HG03280 (cell line): ENCODE results near the gene RIPOR1.

Experiments
- ATAC-seq: cut with Tn5 transposase; IDR thresholded peaks from one replicate; pipeline ENCODE4 v1.9.1; 2021; ENCODE audit warnings: mild to moderate bottlenecking, moderate library complexity; ENCODE audit not compliant: unreplicated experiment

Gene RIPOR1

DNA sequence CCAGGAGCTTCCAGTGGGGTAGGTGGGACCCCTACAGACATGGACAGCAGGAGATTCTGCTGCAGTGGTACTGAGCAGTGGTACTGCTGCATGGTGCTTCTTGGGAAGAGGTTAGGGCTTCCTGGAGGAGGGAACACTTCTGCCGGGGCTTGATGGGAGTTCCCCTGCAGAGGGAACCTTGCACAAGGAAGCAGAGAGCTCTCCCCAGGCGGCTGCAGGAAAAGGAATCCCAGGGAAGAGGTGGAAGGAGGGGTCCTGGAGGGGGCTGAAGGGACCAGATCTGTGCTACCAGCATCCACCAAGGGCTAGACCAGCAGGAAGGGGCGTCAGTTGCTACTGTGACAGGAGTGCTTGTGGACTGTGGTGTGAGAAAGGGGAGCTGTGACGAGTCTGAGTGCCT lies 10.6 kb downstream of the RIPOR1 start:
- no peak for ATAC-seq

DNA sequence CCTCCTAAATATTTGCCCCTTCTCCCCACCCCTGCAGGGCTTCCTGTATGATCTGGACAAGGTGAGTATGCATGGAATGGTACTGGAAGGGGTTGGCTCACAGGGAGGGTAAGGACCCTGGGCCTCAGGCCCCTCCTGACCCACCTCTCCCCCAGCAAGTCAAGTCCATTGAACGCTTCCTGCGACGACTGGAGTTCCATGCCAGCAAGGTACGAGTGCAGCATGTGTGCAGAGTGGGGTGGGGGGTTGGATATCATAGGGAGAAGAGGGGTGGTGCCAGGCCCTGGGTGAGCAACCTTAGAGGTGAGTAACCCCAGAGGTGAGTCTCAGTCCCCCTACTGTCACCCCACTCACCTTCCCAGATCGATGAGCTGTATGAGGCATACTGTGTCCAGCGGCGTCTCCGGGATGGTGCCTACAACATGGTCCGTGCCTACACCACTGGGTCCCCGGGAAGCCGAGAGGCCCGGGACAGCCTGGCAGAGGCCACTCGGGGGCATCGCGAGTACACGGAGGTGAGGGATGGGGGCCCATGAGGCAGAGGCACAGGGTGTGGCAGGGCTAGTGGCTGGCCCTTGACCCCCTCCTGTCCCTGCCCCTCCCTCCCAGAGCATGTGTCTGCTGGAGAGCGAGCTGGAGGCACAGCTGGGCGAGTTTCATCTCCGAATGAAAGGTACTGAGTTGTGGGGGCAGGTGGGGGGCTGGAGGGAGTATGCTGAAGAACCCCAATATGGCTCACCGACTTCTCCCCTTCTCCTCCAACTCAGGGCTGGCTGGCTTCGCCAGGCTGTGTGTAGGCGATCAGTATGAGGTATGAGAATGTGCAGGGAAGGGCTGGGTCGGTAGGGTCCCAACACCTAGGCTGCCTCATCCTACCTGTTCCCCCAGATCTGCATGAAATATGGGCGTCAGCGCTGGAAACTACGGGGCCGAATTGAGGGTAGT lies 11.3 kb downstream of the RIPOR1 start:
- no peak for ATAC-seq

DNA sequence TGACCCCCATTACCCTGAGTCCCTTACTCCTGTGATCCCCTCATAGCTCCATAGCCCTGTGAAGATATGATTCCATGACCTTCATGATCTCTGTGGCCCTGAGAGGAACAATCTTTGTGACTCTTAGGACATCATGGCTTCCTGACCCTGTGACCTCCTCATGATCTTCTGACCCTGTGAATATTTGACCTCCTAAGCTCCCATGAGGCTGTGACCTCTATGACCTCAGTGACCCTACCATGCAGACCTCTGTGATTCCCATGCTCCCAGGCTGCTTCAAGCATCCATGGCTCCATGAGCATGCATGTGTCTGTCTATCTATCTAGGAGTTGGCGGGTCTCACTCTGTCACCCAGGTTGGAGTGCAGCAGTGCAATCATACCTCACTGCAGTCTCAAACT lies 12.1 kb downstream of the RIPOR1 start:
- no peak for ATAC-seq

DNA sequence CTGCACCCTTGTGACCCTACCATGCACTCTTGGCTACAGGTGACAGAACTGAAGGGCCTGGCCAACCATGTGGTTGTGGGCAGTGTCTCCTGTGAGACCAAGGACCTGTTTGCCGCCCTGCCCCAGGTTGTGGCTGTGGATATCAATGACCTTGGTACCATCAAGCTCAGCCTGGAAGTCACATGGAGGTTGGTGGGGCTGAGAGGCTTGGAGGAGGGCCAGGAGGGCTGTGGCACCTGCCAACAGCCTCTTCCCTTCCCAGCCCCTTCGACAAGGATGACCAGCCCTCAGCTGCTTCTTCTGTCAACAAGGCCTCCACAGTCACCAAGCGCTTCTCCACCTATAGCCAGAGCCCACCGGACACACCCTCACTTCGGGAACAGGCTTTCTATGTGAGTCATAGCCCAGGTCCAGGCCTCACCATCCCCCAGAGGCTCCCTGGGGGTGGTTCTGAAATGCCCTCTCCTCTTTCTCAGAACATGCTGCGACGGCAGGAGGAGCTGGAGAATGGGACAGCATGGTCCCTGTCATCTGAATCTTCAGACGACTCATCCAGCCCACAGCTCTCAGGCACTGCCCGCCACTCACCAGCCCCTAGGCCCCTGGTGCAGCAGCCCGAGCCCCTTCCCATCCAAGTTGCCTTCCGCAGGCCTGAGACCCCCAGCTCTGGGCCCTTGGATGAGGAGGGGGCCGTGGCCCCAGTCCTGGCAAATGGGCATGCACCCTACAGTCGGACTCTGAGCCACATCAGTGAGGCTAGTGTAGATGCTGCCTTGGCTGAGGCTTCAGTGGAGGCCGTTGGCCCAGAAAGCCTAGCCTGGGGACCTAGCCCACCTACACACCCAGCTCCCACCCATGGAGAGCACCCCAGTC lies 13.0 kb downstream of the RIPOR1 start:
- ATAC-seq: no peak

DNA sequence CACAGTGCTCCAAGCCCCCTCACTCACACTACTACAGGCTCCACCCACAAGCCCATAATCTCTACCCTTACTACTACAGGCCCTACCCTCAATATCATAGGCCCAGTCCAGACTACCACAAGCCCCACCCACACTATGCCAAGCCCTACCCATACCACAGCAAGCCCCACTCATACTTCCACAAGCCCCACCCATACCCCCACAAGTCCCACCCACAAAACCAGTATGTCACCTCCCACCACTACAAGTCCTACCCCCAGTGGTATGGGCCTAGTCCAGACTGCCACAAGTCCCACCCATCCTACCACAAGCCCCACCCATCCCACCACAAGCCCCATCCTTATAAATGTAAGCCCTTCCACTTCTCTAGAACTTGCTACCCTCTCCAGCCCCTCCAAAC lies 13.8 kb downstream of the RIPOR1 start:
- ATAC-seq: peak; percentile 47

DNA sequence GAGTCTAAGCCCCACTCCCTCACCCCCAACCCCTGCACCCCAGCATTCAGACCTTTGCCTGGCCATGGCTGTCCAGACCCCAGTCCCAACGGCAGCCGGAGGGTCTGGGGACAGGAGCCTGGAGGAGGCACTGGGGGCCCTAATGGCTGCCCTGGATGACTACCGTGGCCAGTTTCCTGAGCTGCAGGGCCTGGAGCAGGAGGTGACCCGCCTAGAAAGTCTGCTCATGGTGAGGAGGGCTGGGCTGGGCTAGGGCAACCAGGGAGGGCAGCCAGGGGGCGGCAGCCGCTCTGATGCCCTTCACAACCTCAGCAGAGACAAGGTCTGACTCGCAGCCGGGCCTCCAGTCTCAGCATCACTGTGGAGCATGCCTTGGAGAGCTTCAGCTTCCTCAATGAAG lies 14.4 kb downstream of the RIPOR1 start:
- ATAC-seq: no peak

DNA sequence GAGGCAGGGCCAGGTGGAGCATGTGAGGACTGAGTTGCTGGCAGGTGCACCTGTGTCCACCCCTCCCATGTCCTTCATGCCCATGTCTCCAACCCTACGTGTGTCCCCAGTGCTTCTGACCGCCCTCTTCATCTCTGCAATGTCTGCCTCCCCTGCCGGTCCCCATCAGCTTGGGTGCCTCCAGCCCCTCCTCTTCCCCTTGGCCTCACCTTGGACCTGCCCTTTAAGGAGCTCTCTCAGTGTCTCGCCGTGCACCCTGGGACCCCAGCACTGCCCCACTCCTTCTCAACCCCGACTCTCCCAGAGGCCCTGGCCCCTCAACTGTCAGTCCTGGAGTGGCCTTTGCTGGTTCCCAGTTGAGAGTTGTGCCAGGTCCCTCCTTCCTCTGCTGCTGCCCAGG lies 15.0 kb downstream of the RIPOR1 start:
- no peak for ATAC-seq

DNA sequence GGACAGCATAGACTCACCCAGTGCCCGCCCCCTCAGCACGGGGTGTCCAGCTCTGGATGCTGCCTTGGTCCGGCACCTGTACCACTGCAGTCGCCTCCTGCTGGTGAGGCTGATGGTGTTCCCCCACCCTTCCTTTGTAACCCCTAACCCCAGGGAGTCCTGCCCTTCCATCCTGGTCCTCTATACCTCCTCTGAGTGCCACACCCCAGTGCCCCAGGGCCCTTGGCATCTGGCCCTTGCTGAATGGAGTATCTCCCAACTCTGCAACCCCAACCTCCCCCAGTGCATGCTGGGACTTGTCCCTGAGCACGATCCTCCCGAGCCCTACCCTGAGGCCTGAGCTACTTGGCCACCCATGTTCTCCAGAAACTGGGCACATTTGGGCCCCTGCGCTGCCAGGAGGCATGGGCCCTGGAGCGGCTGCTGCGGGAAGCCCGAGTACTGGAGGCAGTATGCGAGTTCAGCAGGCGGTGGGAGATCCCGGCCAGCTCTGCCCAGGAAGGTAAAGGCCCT lies 15.8 kb downstream of the RIPOR1 start:
- ATAC-seq: no peak

DNA sequence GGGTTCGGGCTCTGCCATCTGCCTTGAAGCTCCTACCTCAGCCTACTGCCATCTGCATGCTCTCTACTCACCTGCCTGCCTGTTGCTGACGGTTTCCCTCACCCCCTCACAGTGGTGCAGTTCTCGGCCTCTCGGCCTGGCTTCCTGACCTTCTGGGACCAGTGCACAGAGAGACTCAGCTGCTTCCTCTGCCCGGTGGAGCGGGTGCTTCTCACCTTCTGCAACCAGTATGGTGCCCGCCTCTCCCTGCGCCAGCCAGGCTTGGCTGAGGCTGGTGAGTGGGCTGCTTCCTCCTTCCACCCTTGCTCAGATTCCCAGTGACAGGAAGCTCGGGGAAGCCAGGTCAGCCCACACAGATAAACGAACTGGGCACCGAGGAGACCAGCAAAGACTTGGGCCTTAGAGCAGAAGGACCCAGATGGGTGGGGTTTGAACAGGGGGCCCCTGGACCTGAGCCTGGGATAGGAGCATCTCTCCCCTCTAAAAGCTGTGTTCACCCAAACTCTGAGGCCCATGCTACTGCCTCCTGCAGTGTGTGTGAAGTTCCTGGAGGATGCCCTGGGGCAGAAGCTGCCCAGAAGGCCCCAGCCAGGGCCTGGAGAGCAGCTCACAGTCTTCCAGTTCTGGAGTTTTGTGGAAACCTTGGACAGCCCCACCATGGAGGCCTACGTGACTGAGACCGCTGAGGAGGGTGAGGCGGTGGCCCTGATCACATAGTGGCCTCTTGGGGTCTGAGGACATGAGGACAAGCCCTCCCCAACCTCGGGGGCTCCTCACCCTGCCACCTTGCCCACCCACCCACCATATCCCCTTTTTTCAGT lies 16.4 kb downstream of the RIPOR1 start:
- no peak for ATAC-seq

DNA sequence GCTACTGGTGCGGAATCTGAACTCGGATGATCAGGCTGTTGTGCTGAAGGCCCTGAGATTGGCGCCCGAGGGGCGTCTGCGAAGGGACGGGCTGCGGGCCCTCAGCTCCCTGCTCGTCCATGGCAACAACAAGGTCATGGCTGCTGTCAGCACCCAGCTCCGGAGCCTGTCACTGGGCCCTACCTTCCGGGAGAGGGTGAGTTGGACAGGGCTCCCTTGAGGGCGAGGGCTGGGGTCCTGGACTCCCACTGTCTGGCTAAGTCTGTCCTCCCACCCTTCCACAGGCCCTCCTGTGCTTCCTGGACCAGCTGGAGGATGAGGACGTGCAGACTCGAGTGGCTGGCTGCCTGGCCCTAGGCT lies 17.0 kb downstream of the RIPOR1 start:
- no peak for ATAC-seq

DNA sequence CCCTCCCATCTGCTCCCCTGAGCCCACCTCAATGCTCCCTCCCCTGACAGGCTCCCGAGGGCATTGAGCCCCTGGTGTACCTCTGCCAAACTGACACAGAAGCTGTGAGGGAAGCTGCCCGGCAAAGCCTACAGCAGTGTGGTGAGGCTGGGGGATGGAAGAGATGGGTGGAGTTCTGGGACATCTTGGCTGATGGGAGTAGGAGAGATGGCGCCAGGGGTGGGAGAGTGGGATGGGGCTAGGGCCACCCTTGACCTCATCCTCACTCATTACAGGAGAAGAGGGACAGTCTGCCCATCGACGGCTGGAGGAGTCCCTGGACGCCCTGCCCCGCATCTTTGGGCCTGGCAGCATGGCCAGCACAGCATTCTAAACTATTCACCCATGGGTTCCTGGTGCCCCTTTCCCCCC lies 17.5 kb downstream of the RIPOR1 start:
- no peak for ATAC-seq

DNA sequence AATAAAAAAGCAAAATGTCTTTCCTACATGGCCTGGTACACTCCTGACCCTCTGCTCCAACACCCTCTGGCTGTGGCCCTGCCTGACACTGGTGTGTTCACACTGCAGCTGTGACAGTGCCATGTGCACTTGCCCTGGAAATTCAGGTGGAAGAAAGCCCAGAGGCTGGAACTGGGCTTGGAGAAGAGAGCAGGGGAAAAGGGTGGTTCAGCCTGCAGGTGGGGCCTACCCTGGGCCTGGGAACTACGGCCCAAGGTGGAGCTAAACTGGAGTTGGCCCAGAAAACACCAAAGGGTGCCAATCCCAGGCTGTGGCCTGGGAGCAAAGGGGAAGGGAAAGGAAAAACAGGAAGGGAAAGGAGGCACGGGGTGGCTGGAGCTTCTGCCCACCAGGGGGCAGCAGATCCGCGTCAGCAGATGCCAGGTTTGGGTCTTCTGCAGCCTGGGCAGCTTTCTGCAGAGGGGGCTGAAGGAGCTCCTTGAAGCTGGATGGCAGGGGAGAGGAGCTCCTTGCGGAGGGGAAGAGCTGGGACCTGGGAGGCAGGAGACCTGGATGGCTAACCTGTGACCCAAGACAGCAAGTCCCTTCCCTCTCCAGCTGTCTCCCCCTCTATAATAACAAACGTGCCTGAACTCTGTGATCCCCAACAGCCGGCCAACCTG lies 18.3 kb downstream of the RIPOR1 start:
- peak; percentile 41 for ATAC-seq

DNA sequence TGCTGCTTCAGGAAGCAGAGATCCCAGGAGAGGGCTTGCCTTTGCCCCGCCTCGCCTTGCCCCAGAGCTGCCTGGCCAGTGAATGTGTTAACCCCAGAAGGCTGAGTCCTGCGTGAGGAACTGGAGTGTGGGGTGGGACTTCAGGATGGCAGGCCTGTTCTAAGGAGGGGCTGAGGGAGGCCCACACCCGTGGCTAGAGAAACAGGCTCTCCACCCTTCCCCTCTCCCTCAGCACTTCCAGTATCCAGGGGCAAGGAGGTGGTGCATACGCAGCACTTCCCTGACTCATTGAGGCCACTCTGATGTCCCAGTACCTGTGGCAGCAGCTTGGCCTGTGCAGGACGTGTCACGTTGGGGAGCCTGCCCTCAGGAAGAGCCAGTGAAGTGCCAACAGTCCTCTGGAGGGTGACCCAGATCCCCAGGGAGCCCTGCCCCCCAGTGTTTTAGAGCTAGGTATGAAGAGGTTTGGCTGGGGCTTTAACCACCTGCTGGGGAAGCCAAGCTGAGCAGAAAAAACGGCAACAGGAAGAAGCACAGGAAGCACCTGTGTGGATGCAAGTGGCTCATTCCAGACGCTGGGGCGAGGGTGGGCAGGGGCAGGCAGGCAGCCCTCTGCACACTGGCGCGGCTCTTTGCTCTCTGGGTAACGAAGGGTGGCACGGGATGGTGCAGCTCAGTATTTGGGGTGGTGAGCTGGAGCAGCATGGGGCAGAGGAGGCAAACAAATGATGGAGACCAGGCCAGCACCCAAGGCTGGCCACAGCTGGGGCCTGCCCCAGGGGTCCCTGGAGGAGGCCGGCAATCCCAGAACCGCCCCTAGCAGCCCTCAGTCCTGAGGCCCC lies 19.0 kb downstream of the RIPOR1 start:
- ATAC-seq: no peak

DNA sequence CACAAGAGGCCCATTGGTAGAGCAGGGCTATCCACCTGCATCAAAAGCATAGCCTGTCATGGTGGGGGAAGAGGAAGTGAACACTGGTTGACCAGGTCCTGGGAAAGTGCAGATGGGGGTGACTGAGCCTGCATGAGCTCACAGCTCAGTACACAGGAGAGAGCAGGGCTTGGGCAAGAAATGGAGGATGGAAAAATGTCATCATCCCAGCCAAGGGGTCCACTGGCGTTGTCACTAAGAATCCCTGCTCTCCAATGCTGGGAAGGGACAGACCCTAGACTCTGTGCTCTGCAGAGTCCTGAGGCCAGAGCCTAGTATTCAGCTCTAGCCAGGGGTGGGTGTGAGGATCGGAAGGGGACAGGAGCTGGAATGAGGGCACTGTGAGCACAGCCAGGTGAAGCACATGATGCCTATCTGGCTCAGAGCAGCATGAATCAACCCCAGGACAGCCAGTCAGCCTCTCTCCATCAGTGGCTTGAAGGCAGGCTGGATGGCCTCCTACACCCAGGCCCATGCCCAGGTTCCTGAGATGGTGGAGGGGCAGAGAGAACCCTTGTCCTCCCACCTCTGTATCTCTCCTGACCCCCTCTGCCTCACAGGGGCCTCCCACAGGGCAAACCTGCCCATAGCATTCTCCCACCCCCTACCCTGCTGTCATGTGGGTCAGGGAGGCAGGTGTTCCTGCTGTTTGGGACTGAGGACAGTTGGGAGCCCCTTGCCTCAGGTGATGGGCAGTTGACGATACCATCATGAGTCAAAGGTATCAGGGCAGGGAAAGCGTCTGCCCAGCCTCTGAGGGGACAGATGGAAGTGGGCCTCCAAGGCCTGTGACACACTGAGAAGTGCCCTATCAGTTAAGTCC lies 19.9 kb downstream of the RIPOR1 start:
- no peak for ATAC-seq

DNA sequence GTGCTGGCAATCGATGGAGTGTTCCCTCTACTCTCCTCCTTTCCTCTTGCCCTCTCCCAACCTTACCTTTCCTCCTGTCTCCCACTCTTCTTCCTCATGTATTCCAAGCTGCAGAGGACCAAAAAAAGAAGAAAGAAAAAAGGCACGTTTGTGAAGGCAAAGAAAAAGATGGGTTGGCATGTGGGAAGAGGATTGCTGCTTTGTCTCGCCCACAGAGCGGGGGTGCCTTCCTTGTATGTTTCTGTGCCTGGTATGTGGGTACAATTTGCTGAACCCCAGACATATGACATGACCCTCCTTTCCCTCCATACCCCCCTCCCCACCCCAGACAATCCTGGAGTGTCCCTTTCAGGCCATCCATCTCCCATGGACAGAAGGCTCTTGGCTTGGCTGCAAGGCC lies 20.6 kb downstream of the RIPOR1 start:
- no peak for ATAC-seq

DNA sequence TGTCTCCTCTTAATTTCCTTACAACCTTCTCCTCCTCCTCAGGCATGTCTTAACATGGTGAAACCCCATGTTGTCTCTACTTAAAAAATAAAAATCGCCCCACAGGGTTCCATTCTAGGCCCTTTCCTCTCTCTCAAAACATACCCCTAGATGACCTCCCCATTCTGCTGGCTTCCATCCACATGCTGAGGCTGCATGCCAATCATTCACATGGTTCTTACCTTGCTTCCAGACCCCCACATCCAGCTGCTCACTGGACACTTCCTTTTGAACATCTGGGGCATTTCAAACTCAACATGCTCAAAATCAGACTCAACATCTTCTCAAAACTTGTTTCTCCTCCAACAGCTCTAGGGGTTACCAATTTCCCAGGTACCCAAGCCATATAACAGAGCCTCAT lies 21.3 kb downstream of the RIPOR1 start:
- ATAC-seq: no peak

DNA sequence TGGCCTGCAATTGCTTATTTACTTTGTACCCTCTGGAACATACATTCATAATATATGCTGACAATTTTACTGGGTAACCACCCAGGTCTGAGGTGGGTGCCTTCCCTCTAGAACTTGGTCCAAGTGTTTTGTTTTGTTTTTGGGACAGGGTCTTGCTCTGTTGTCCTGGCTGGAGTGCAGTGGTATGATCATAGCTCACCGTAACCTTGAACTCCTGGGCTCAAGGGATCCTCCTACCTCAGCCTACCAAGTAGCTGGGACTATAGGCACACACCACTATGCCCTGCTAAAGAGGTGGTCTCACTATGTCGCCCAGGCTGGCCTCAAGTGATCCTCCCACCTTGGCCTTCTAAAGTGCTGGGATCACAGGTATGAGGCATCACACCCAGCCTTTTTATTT lies 22.5 kb downstream of the RIPOR1 start:
- no peak for ATAC-seq

DNA sequence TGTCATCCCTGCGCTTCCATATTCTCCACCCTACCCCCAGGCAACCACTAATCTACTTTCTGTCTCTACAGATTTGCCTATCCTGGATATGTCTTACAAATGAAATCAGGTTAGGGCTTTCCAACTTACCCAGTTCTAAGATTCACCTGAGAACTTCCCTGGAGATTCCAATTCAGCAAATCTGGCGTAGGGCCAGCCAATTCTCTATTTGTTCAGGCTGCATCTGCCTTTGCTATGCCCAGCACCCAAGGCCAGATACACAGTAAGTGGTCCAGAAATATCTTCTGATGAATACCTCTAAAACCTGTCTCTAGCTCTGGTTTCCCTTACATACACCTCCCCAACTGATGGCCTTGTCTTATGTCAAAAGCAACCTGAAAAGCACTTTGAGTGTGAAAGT lies 23.3 kb downstream of the RIPOR1 start:
- no peak for ATAC-seq

DNA sequence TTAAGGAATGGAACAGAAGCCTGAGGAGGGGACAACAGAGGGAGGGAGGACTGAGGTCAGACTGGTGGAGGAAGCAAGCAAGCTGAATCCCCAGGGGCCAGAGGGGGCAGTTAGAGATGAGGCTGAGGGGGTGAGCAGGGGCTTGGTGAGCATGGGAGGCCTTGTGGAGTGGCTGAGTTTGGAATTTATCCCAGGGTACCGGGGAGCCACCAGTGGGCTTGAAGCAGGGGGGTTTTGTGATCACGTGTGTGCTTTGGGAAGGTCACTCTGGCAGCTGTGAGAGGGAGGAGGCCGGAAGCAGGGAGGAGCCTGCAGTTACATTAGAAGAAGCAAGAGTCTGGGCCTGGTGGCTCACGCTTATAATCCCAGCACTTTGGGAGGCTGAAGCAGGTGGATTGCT lies 23.8 kb downstream of the RIPOR1 start:
- ATAC-seq: no peak
